ACHN (cell line): ENCODE data around the gene SYCP2.
"Not testable (repeated sequence)": the region's sequence is repeated elsewhere in the genome, so short reads cannot be mapped to it uniquely, and the experiment has no call there.

Source experiments
- DNase-seq: peaks from one replicate; pipeline ENCODE4 v3.0.0-alpha.2; 2015
- in situ Hi-C: cut with HindIII; loops from 2 replicates; pipeline ENCODE4 v1.10.0; 2017; ENCODE audit warnings: low sequenced_read_pairs, low pct_ligation_motif_present, low pct_unique_long_range_greater_than_20kb

Gene SYCP2

DNA sequence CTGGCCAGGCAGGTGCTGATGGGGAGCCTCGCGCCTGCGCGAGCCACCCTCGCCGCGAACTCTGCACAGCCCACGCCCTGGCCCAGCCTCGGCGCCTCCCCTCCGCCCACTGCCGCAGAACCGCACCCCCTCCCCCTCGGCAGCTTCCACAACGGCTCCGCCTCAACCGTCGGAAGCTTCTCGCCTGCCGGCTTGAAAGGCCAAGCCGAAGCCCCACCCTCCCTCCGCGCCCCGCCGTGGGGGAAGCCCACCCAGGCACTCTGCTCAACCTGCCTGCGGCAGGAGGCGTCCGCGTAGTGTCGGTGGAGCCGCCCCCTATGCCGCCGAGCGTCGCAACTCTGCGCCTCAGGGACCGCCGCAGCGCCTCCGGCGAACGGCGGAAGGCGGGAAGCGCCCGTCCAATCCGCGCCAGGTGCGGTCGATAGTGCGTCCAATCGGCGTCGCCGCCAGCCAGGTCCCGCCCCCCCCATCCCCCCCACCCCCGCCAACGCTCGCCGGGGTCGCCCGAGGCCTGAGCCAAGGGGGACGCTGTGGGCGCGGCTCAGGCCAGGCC is at the start of gene SYCP2:
Gene SYCP2, minus strand, starts transcription at position 342 of the 553 bp plus-strand sequence. CDS start 11,224 bp downstream, outside the sequence.
- DNase-seq, result no peak
- in situ Hi-C loops, result no loop called here

- in situ Hi-C loops, result no loop called here
- no peak for DNase-seq
Observed at GRCh38 chr20:59983076-59983475, 49.6 kb upstream of the SYCP2 start.

DNA sequence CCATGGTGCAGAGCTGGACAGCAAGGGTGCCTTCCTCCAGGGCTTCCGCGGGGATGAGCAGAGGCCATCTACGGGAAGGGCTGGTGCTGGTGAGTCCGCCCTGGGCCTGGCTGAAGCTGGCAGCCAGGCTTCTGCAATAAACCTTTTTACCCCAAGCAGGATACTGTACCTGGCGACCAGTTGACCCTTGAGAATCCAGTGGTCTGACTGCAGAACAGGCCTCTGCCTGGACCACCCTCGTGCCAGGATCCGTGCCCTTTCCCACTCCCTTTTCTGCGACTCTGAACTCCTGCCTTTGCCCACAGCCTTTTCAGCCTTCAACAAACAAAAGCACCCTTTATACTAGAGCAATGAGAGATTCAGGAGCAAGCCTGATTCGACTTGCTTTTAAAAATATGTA is 43.6 kb upstream of the SYCP2 start:
- in situ Hi-C loops, result no loop called here
- no peak for DNase-seq

DNA sequence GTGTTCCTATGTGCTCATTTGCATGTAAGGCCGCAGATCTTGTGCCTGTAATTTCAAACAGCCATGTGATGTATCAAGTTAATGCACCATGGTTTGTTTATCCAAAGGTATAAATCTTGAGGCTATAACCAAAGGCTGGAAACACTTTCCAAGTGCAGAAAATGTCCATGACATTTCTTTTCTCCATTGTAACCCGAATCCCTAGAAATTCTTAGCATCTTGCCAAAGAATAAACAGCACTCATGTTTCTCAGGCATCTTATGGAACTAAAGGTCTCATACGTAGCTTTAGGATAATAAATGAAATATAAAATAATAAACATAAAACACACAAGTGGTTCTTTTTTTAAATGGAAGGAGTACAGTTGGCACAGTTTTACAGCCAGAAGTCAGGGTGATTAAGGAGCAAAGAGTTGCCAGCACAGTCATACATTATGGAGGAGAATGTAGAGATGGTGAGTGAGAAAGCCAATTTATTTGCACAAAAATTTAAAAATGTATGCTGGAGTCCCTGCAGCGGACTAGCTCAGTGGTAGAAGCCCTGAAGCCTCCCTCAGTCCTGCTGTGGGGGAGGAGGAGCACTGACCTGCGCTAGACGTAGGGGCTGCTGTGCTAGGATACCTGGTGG is 42.8 kb upstream of the SYCP2 start:
- in situ Hi-C loops, result no loop called here

GRCh38 chr20:59972037-59972801 is 38.8 kb upstream of the SYCP2 start:
- DNase-seq, result no peak
- in situ Hi-C loops, result no loop called here

More for the DNA sequence above, 42.8 kb upstream of the SYCP2 start:
- no peak for DNase-seq

DNA sequence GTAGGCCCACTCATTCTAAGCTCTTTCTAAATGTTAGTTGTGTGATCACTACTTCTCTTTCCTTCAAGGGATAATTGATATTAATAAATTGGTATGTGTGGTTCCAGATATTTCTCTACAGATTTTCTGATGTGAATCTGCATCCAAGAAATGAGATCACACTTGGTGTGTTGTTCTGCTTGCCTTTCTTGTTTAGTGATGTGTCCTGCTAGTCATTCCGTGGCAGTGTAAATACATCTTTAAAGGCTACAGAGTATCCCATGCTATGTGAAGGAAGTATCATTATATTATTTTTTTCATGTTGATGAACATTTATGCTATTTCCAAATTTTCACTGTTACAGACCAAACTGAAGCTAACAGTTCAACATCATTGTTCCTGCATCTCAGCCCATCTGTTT is 38.0 kb upstream of the SYCP2 start:
- no peak for DNase-seq
- in situ Hi-C loops, result no loop called here

GRCh38 chr20:59966428-59966827 is 33.0 kb upstream of the SYCP2 start:
- DNase-seq, result no peak
- in situ Hi-C loops, result no loop called here

DNA sequence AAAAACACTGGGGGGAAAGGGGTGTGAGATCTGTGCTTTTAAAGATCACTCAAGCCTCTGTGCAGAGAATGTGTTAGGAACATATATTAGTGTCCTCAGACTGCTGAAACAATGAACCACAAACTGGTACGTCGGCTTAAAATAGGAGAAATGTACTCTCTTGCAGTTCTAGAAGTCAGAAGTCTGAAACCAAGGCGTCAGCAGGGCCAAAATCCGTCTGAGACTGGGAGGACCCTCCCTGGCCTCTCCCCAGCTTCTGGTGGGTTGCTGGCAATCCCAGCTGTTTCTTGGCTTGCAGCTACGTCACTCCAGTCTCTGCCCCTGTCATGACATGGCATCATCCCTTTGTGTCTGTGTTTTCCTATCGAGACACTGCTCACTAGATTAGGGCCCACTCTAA is 28.7 kb upstream of the SYCP2 start:
- in situ Hi-C loops, result no loop called here
- no peak for DNase-seq

- in situ Hi-C loops, result no loop called here
- DNase-seq, result no peak
Observed at GRCh38 chr20:59961423-59961822, 28.0 kb upstream of the SYCP2 start.

DNA sequence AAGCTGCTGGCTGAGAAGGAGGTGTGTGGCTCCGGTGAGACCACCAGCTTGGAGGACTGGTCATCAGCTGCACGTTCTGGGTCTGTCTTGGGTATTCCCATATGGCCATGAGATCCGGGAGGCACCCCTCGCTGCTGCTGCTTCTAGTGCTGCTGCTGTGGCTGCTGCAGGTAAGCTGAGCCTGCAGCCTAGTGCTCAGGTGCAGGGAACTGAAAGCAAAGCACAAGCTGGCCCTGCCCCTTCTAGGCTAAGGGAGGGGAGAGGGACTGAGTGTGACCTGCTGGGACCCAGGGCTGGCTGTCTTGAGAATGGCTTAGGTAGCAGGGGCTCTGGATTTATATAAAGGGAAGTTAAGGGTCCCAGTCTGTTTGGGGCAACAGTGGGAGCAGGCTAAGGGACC is 25.2 kb upstream of the SYCP2 start:
- in situ Hi-C loops, result no loop called here
- DNase-seq, result no peak

DNA sequence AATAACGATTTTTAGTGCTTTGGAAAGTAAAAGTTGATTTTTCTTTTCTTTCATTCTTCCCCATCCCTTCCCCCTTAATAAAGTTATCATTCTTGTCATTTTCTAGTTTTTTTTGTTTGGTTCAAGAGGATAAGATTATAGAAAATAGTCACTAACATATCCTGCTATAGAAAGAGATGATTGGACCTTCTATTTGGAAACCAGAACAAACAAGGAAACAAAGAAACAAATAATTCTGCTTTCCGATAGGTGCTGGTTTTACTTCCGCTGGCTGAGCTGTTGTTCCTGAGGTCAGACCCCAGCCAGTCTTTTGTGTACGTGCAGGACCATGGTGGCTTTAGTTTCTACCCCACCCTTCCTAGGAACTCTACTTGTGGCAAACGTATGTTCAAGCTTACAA is 24.7 kb upstream of the SYCP2 start, which contains the start of gene CDH26:
Gene CDH26, plus strand, starts transcription at position 301 of the 400 bp plus-strand sequence. CDS start 304 bp downstream, outside the sequence.
- no peak for DNase-seq
- in situ Hi-C loops, result no loop called here

DNA sequence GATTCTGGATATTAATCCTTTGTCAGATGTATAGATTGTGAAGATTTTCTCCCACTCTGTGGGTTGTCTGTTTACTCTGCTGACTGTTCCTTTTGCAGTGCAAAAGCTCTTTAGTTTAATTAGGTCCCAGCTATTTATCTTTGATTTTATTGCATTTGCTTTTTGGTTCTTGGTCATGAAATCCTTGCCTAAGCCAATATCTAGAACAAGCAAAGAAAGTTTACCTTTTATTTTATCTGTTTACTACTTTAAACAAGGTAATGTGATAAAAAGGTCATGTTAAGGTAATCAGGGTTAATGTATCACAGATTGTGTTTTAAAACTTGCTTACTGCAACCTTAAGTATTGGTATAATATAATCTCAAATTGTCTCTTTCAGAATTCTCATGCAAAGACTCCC is 24.1 kb upstream of the SYCP2 start:
- DNase-seq, in situ Hi-C loops: not testable (repeated sequence)

- in situ Hi-C loops, result no loop called here
- no peak for DNase-seq
Observed at GRCh38 chr20:59955131-59955796, 21.8 kb upstream of the SYCP2 start.

- in situ Hi-C loops, result no loop called here
- no peak for DNase-seq
Observed at GRCh38 chr20:59954718-59955117, 21.3 kb upstream of the SYCP2 start.

GRCh38 chr20:59949911-59950310 is 16.5 kb upstream of the SYCP2 start:
- in situ Hi-C loops, result no loop called here
- DNase-seq, result no peak

DNA sequence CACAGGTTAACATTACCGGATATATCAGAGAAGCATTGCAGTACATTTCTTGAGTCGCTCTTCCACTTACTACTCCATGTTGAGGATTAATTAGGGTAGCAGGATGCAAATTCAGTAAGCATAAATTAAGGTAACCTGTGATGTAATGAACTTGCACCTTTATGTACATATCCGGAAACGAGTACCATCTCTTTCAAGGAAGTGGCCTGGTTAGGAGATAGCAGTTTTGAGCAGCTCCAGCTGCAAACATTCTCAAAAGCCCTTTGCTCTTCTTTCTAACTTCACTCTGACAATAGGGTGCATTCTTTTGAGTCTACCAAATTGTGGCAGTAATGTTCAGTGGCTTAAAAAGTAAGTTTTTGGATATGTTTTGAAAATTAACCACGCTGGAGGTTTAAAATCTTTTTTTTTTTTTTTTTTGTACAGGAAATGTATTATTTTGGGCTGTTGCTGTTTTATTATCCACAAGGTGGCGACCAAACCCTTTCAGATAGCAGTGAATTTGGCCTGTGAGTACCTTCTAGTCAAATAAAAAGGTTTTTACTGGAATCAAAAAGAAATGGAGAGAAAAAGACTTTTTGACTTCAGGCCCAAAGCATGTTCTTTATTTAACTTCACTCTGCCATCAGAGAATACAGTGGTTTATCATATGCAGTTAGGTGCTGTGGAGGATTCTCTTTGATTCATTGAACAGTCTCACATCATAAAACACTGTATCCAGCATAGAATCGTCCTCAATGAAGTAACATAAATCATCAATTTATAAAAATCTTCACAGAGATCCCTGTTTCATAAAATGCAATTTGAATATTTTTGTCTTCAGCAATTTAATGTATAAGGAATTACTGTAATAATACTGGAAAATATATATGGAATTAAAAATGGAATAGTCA is 15.6 kb upstream of the SYCP2 start:
- in situ Hi-C loops, result no loop called here
- peak; percentile 41 for DNase-seq

DNA sequence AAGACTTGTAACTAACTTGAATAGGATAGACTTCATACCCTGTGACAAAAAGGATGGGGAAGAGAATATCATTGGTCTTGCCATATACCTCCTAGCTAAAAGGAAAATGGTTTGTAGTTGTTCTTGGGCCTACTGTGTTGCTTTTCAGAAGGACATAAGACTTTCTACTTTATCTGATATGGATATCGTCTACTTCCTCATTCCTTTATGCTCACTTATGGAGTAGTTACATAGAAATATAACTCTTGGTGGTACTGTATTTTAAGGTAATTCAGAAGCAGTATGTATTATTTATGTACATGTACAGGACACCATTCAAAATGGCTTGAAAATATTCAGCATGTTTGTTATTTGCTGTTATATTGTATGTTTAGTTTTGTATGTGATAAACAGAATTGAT is 14.8 kb upstream of the SYCP2 start:
- DNase-seq, result no peak
- in situ Hi-C loops, result no loop called here

DNA sequence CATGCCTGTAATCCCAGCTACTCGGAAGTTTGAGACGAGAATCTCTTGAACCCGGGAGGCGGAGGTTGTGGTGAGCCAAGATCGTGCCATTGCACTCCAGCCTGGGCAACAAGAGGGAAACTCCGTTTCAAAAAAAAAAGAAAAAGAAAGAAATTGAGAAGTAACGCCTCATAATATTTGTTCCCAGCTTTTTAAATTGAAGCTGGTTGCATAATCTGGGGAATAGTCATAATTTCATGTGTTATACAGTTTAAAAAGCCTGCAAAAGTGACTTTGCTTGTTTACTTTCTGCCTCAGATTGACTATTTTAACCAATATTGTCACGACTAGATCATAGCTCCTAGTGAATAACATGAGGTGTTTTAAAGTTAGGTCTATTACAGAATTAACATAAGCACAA is 13.9 kb upstream of the SYCP2 start:
- no peak for DNase-seq
- in situ Hi-C loops, result no loop called here
